ENCODE measurements around the gene ADCY10. TPM values are rescaled to one million over a fixed set of nuclear protein-coding genes. Genes with fewer than 3 reads are reported as not detected.
"Not testable (repeated sequence)": the region's sequence is repeated elsewhere in the genome, so short reads cannot be mapped to it uniquely, and the experiment has no call there.

ADCY10 gene
- total and polyA plus RNA-seq, 9 of the 15 experiments (the other 6 are each of a cell fraction or from before 2014, with no cell fraction given) = 0.08 to 0.86 (median 0.22) TPM

DNA sequence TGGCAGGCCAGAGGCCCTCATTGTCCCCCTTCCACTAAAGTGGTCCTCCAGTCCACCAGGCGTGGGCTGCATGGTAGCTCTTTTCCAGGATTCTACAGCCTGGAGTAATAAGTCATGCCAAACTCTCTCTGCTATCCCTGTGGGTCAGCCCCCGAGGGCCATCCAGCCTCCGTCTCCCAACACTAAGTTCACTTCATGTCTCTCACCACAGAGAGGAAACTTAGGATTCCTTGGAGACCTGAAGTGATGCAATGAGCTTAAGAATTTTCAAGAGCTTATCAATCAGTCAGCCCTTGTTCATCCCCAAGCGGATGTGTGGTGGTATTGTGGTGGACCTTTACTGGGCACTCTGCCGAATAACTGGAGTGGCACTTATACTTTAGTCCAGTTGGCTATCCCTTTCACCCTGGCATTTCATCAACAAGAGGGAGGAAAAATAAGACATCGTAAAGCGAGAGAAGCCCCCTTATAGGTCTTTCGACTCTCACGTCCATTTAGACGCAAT is 48.1 kb downstream of the ADCY10 start (continued):
- TF ChIP-seq, protein P1, sequence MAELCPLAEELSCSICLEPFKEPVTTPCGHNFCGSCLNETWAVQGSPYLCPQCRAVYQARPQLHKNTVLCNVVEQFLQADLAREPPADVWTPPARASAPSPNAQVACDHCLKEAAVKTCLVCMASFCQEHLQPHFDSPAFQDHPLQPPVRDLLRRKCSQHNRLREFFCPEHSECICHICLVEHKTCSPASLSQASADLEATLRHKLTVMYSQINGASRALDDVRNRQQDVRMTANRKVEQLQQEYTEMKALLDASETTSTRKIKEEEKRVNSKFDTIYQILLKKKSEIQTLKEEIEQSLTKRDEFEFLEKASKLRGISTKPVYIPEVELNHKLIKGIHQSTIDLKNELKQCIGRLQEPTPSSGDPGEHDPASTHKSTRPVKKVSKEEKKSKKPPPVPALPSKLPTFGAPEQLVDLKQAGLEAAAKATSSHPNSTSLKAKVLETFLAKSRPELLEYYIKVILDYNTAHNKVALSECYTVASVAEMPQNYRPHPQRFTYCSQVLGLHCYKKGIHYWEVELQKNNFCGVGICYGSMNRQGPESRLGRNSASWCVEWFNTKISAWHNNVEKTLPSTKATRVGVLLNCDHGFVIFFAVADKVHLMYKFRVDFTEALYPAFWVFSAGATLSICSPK (IDR thresholded peaks at IDR 0.05; ENCODE audit: borderline replicate concordance) = peak; percentile 25; the same call in 1 of the 2 replicates
- peak; percentile 76 for TF ChIP-seq L3MBTL2 (IDR thresholded peaks at IDR 0.05)
- peak; percentile 26; the same call in 1 of the 2 replicates for TF ChIP-seq NCOR1 (IDR thresholded peaks at IDR 0.05)
- TF ChIP-seq HDAC3 (IDR thresholded peaks at IDR 0.05; ENCODE audit: borderline replicate concordance, partially characterized antibody) = peak; percentile 49
- peak; percentile 66 for TF ChIP-seq RBFOX2 (IDR thresholded peaks at IDR 0.05; ENCODE audit: low read depth, low read length)
- TF ChIP-seq GATAD2A (IDR thresholded peaks at IDR 0.05) = peak; percentile 53; the same call in 1 of the 2 replicates
- peak; percentile 96 for TF ChIP-seq ETV5 (CRISPR knock-in tag; IDR thresholded peaks at IDR 0.05; ENCODE audit: low read depth)
- peak; percentile 55; the same call in 1 of the 2 replicates for TF ChIP-seq SMARCE1 (IDR thresholded peaks at IDR 0.05)
- peak; percentile 23; the same call in 1 of the 2 replicates for TF ChIP-seq NBN (IDR thresholded peaks at IDR 0.05; ENCODE audit: low read depth)
- peak; percentile 60; the same call in 1 of the 2 replicates for TF ChIP-seq KLF13 (tag; IDR thresholded peaks at IDR 0.05; ENCODE audit: borderline replicate concordance, low read depth)
- TF ChIP-seq POLR2B (IDR thresholded peaks at IDR 0.05; ENCODE audit: low read depth, partially characterized antibody) = peak; percentile 56
- peak; percentile 23; the same call in 1 of the 2 replicates for TF ChIP-seq TEAD4 (IDR thresholded peaks at IDR 0.05; ENCODE audit: low read length)
- 0 out of 2 replicates have a peak, but pooled peaks have one; percentile 26 for TF ChIP-seq TEAD4 (CRISPR knock-in tag; IDR thresholded peaks at IDR 0.05; ENCODE audit: borderline replicate concordance)
- 0 out of 2 replicates have a peak, but pooled peaks have one; percentile 25 for TF ChIP-seq POLR2A (conservative IDR thresholded peaks at IDR 0.05)
- TF ChIP-seq, protein P2, sequence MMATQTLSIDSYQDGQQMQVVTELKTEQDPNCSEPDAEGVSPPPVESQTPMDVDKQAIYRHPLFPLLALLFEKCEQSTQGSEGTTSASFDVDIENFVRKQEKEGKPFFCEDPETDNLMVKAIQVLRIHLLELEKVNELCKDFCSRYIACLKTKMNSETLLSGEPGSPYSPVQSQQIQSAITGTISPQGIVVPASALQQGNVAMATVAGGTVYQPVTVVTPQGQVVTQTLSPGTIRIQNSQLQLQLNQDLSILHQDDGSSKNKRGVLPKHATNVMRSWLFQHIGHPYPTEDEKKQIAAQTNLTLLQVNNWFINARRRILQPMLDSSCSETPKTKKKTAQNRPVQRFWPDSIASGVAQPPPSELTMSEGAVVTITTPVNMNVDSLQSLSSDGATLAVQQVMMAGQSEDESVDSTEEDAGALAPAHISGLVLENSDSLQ (IDR thresholded peaks at IDR 0.05) = peak; percentile 74
- TF ChIP-seq MTA3 (IDR thresholded peaks at IDR 0.05; ENCODE audit: borderline replicate concordance) = 0 out of 2 replicates have a peak, but pooled peaks have one; percentile 51
- TF ChIP-seq, protein P3, sequence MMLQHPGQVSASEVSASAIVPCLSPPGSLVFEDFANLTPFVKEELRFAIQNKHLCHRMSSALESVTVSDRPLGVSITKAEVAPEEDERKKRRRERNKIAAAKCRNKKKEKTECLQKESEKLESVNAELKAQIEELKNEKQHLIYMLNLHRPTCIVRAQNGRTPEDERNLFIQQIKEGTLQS (IDR thresholded peaks at IDR 0.05) = peak; percentile 97
- TF ChIP-seq, protein P3 (CRISPR knock-in tag; conservative IDR thresholded peaks at IDR 0.05) = peak; percentile 79; the same call in 1 of the 2 replicates
- TF ChIP-seq, protein P4, sequence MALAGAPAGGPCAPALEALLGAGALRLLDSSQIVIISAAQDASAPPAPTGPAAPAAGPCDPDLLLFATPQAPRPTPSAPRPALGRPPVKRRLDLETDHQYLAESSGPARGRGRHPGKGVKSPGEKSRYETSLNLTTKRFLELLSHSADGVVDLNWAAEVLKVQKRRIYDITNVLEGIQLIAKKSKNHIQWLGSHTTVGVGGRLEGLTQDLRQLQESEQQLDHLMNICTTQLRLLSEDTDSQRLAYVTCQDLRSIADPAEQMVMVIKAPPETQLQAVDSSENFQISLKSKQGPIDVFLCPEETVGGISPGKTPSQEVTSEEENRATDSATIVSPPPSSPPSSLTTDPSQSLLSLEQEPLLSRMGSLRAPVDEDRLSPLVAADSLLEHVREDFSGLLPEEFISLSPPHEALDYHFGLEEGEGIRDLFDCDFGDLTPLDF (CRISPR knock-in tag; IDR thresholded peaks at IDR 0.05) = peak; percentile 45; the same call in 1 of the 2 replicates
- TF ChIP-seq NFIC (IDR thresholded peaks at IDR 0.05) = peak; percentile 68
- TF ChIP-seq GABPB1 (CRISPR knock-in tag; IDR thresholded peaks at IDR 0.05) = peak; percentile 28; the same call in 1 of the 2 replicates
- not testable (repeated sequence) for TF ChIP-seq NR4A1 (CRISPR knock-in tag; IDR thresholded peaks at IDR 0.05)
- peak; percentile 80 for TF ChIP-seq NR4A1 (tag; IDR thresholded peaks at IDR 0.05)
- peak; percentile 94 for TF ChIP-seq BRD9 (IDR thresholded peaks at IDR 0.05; ENCODE audit: low read depth, partially characterized antibody)
- TF ChIP-seq, protein P5, sequence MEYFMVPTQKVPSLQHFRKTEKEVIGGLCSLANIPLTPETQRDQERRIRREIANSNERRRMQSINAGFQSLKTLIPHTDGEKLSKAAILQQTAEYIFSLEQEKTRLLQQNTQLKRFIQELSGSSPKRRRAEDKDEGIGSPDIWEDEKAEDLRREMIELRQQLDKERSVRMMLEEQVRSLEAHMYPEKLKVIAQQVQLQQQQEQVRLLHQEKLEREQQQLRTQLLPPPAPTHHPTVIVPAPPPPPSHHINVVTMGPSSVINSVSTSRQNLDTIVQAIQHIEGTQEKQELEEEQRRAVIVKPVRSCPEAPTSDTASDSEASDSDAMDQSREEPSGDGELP (CRISPR knock-in tag; IDR thresholded peaks at IDR 0.05; ENCODE audit: borderline replicate concordance) = peak; percentile 47; the same call in 1 of the 2 replicates
